ENCODE results near the gene ERP29.

ERP29 gene

GRCh38 chr12:112012775-112013600 is at the start of gene ERP29, which contains the start of gene TMEM116:
TSS of gene ERP29 (plus strand) at chr12:112013426. CDS start at chr12:112013466, 40 bp downstream.
TSS of gene TMEM116 (minus strand) at chr12:112013165. CDS start at chr12:112005270, 7,895 bp downstream.
- peak within 1 kb of the TSS; percentile 97 for H3K9ac ChIP-seq (ENCODE audit: low read length)
- H3K4me1 ChIP-seq (ENCODE audit: control insufficient read depth, low read depth, low read length): peaks cover 9% of the 10 kb centered on the region
- H3K27ac ChIP-seq (ENCODE audit: low read length): peak within 1 kb of the TSS; percentile 79
- no peaks in the 10 kb centered on the region for H3K27me3 ChIP-seq (ENCODE audit: control insufficient read depth, insufficient read depth, low read length)
- H3K9me3 ChIP-seq (ENCODE audit: control insufficient read depth, low read depth, low read length): no peaks in the 10 kb centered on the region
- H3K36me3 ChIP-seq (ENCODE audit: control insufficient read depth, low read depth, low read length): peaks cover 20% of the 10 kb centered on the region
- H3K4me3 ChIP-seq (ENCODE audit: low read length): peak within 1 kb of the TSS; percentile 95

- Histone ChIP-seq H3K4me3 (ENCODE audit: low read length) (no peak overlapping the region), H3K27ac (ENCODE audit: low read length) (no peak overlapping the region), H3K27me3 (ENCODE audit: control insufficient read depth, insufficient read depth, low read length) (no peaks in the 10 kb centered on the region), H3K9ac (ENCODE audit: low read length) (no peak overlapping the region), H3K4me1 (ENCODE audit: control insufficient read depth, low read depth, low read length) (no peaks in the 10 kb centered on the region), H3K36me3 (ENCODE audit: control insufficient read depth, low read depth, low read length) (no peaks in the 10 kb centered on the region), H3K9me3 (ENCODE audit: control insufficient read depth, low read depth, low read length) (no peaks in the 10 kb centered on the region)
These were observed 48.3 kb upstream of the ERP29 start for GRCh38 chr12:111964935-111965334.

DNA sequence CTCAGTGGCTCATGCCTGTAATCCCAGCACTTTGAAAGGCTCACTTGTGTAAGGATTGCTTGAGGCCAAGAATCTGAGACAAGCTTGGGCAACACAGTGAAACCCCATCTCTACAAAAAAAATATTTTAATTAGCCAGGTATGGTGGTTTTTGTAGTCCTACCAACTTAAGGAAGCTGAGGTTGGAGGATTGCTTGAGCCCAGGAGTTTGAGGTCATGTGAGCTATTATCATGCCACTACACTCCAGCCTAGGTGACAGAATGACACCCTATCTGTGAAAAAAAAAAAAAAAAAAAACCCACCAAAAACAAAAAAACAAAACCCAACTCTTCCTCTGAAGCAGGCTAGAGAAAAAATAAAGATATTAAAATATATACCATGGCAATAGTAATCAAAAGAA is 41.4 kb upstream of the ERP29 start:
- no peaks in the 10 kb centered on the region for H3K4me1 ChIP-seq (ENCODE audit: control insufficient read depth, low read depth, low read length)
- H3K27ac ChIP-seq (ENCODE audit: low read length): no peak overlapping the region
- no peak overlapping the region for H3K9ac ChIP-seq (ENCODE audit: low read length)
- H3K36me3 ChIP-seq (ENCODE audit: control insufficient read depth, low read depth, low read length): no peaks in the 10 kb centered on the region
- H3K9me3 ChIP-seq (ENCODE audit: control insufficient read depth, low read depth, low read length): peaks cover 4% of the 10 kb centered on the region
- H3K4me3 ChIP-seq (ENCODE audit: low read length): no peak overlapping the region
- H3K27me3 ChIP-seq (ENCODE audit: control insufficient read depth, insufficient read depth, low read length): no peaks in the 10 kb centered on the region

GRCh38 chr12:111975161-111975931 is 37.9 kb upstream of the ERP29 start:
- H3K4me3 ChIP-seq (ENCODE audit: low read length): no peak overlapping the region
- H3K27me3 ChIP-seq (ENCODE audit: control insufficient read depth, insufficient read depth, low read length): no peaks in the 10 kb centered on the region
- H3K36me3 ChIP-seq (ENCODE audit: control insufficient read depth, low read depth, low read length): no peaks in the 10 kb centered on the region
- no peak overlapping the region for H3K9ac ChIP-seq (ENCODE audit: low read length)
- H3K4me1 ChIP-seq (ENCODE audit: control insufficient read depth, low read depth, low read length): no peaks in the 10 kb centered on the region
- no peak overlapping the region for H3K27ac ChIP-seq (ENCODE audit: low read length)
- H3K9me3 ChIP-seq (ENCODE audit: control insufficient read depth, low read depth, low read length): peaks cover 4% of the 10 kb centered on the region

DNA sequence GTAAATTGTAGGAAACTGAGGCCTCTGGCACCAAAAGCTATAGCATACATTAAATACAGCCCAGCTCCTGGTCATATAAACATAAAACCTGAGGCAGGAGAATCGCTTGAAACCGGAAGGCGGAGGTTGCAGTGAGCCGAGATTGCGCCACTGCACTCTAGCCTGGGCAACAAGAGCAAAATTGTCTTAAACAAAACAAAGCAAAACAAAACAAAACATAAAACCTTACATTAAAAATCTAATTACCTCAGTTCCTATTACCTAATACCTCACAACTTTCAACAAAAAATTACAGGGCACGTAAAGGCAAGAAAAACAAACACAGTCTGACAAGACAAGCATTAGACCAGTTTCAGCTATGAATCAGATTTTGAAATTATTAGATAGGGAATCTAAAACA is 36.9 kb upstream of the ERP29 start:
- no peak overlapping the region for H3K9ac ChIP-seq (ENCODE audit: low read length)
- H3K36me3 ChIP-seq (ENCODE audit: control insufficient read depth, low read depth, low read length): no peaks in the 10 kb centered on the region
- no peak overlapping the region for H3K27ac ChIP-seq (ENCODE audit: low read length)
- no peaks in the 10 kb centered on the region for H3K4me1 ChIP-seq (ENCODE audit: control insufficient read depth, low read depth, low read length)
- H3K4me3 ChIP-seq (ENCODE audit: low read length): no peak overlapping the region
- H3K9me3 ChIP-seq (ENCODE audit: control insufficient read depth, low read depth, low read length): no peaks in the 10 kb centered on the region
- no peaks in the 10 kb centered on the region for H3K27me3 ChIP-seq (ENCODE audit: control insufficient read depth, insufficient read depth, low read length)

DNA sequence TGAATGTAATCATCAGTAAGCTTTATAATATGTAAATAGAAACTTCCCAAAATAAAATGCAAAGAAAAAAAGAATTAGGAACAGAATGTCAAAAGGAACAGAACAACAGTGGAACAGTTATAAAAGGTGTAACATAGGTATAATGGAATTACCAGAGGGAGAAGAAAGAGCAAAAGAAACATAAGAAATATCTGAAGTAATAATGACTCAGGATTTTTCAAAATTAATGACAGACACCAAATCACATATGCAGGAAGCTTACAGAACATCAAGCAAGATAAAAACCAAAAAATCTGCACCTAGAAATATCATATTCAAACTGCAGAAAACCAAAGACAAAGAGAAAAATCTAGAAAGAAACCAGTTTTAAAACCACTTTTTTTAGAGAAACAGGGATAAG is 36.4 kb upstream of the ERP29 start:
- Histone ChIP-seq H3K9ac (ENCODE audit: low read length) (no peak overlapping the region), H3K4me3 (ENCODE audit: low read length) (no peak overlapping the region), H3K27me3 (ENCODE audit: control insufficient read depth, insufficient read depth, low read length) (no peaks in the 10 kb centered on the region), H3K27ac (ENCODE audit: low read length) (no peak overlapping the region), H3K9me3 (ENCODE audit: control insufficient read depth, low read depth, low read length) (no peaks in the 10 kb centered on the region), H3K4me1 (ENCODE audit: control insufficient read depth, low read depth, low read length) (no peaks in the 10 kb centered on the region), H3K36me3 (ENCODE audit: control insufficient read depth, low read depth, low read length) (no peaks in the 10 kb centered on the region)

- no peaks in the 10 kb centered on the region for H3K4me1 ChIP-seq (ENCODE audit: control insufficient read depth, low read depth, low read length)
- no peak overlapping the region for H3K9ac ChIP-seq (ENCODE audit: low read length)
- H3K4me3 ChIP-seq (ENCODE audit: low read length): no peak overlapping the region
- H3K36me3 ChIP-seq (ENCODE audit: control insufficient read depth, low read depth, low read length): no peaks in the 10 kb centered on the region
- H3K27ac ChIP-seq (ENCODE audit: low read length): no peak overlapping the region
- H3K27me3 ChIP-seq (ENCODE audit: control insufficient read depth, insufficient read depth, low read length): no peaks in the 10 kb centered on the region
- H3K9me3 ChIP-seq (ENCODE audit: control insufficient read depth, low read depth, low read length): no peaks in the 10 kb centered on the region
These were observed 34.7 kb upstream of the ERP29 start for GRCh38 chr12:111978545-111978944.

DNA sequence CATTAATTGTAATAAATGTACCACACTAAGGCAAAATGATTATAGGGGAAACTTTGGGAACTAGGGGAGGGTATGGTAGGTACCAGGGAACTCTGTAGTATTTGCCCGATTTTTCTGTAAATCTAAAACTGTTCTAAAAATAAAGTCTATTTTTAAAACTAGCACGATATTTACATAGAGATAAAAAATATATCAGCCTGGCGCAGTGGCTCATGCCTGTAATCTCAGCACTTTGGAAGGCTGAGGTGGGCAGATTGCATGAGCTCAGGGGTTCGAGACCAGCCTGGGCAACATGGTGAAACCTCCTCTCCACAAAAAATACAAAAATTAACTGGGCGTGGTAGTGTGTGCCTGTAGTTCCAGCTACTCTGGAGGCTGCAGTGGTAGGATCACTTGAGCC is 32.6 kb upstream of the ERP29 start:
- Histone ChIP-seq H3K4me1 (ENCODE audit: control insufficient read depth, low read depth, low read length) (no peaks in the 10 kb centered on the region), H3K27ac (ENCODE audit: low read length) (no peak overlapping the region), H3K36me3 (ENCODE audit: control insufficient read depth, low read depth, low read length) (no peaks in the 10 kb centered on the region), H3K9me3 (ENCODE audit: control insufficient read depth, low read depth, low read length) (no peaks in the 10 kb centered on the region), H3K9ac (ENCODE audit: low read length) (no peak overlapping the region), H3K27me3 (ENCODE audit: control insufficient read depth, insufficient read depth, low read length) (no peaks in the 10 kb centered on the region), H3K4me3 (ENCODE audit: low read length) (no peak overlapping the region)

GRCh38 chr12:111981987-111982386 is 31.2 kb upstream of the ERP29 start:
- Histone ChIP-seq H3K9me3 (ENCODE audit: control insufficient read depth, low read depth, low read length) (no peaks in the 10 kb centered on the region), H3K4me3 (ENCODE audit: low read length) (no peak overlapping the region), H3K9ac (ENCODE audit: low read length) (no peak overlapping the region), H3K4me1 (ENCODE audit: control insufficient read depth, low read depth, low read length) (no peaks in the 10 kb centered on the region), H3K36me3 (ENCODE audit: control insufficient read depth, low read depth, low read length) (no peaks in the 10 kb centered on the region), H3K27me3 (ENCODE audit: control insufficient read depth, insufficient read depth, low read length) (no peaks in the 10 kb centered on the region), H3K27ac (ENCODE audit: low read length) (no peak overlapping the region)

- Histone ChIP-seq H3K4me1 (ENCODE audit: control insufficient read depth, low read depth, low read length) (no peaks in the 10 kb centered on the region), H3K9ac (ENCODE audit: low read length) (no peak overlapping the region), H3K4me3 (ENCODE audit: low read length) (no peak overlapping the region), H3K27ac (ENCODE audit: low read length) (no peak overlapping the region), H3K36me3 (ENCODE audit: control insufficient read depth, low read depth, low read length) (no peaks in the 10 kb centered on the region), H3K27me3 (ENCODE audit: control insufficient read depth, insufficient read depth, low read length) (no peaks in the 10 kb centered on the region), H3K9me3 (ENCODE audit: control insufficient read depth, low read depth, low read length) (no peaks in the 10 kb centered on the region)
These were observed 28.4 kb upstream of the ERP29 start for GRCh38 chr12:111984820-111985219.

DNA sequence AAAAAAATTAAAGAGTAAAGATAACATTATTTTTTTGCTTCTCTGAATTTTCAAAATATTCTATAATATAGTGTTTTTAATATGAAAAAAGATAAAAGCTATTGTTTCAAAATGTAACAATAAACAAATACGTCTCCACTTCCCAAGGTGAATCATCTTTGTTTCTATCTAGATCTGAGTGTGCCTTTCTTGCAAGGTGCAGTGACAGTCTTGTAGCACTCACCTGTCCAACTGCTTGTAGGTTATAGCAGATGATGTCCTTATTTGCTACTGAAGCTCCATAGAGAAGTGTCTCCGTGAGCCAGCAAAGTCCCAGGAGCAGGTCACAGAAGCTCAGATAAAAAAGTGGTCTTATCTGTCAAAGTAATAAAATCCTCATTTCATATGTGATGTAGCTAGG is 21.7 kb upstream of the ERP29 start:
- H3K4me1 ChIP-seq (ENCODE audit: control insufficient read depth, low read depth, low read length): no peaks in the 10 kb centered on the region
- H3K27ac ChIP-seq (ENCODE audit: low read length): no peak overlapping the region
- H3K27me3 ChIP-seq (ENCODE audit: control insufficient read depth, insufficient read depth, low read length): no peaks in the 10 kb centered on the region
- no peak overlapping the region for H3K9ac ChIP-seq (ENCODE audit: low read length)
- H3K4me3 ChIP-seq (ENCODE audit: low read length): no peak overlapping the region
- H3K36me3 ChIP-seq (ENCODE audit: control insufficient read depth, low read depth, low read length): no peaks in the 10 kb centered on the region
- no peaks in the 10 kb centered on the region for H3K9me3 ChIP-seq (ENCODE audit: control insufficient read depth, low read depth, low read length)

Measured in iPS-18a (cell line).